Motor neuron (in vitro differentiated cells): Measurements from ENCODE around the gene GPER1. TPM values are rescaled to one million over a fixed set of nuclear protein-coding genes. Genes with fewer than 3 reads are reported as not detected.

Source experiments
- ATAC-seq, 8 experiments: fragments of 200-7000 bp; cut with Tn5 transposase; replicated peaks in 6 of 8; 2 replicates each; pipeline ENCODE4 v1.8.0; 2021; ENCODE audit warnings: mild to moderate bottlenecking in 8 of 8, moderate library complexity in 8 of 8
- H3K27ac ChIP-seq, 2 donors: fragments of 250-450 bp; sonication (Bioruptor Pico); 2 replicates each; pipeline ENCODE4 v1.9.0; 2021; ENCODE audit warnings: antibody characterized with exemption in 2 of 2, mild to moderate bottlenecking in 2 of 2, moderate library complexity in 1 of 2
- H3K4me1 ChIP-seq, 2 donors: fragments of 250-450 bp; sonication (Bioruptor Pico); replicated peaks in 1 of 2; 2 replicates each; pipeline ENCODE4 v1.6.1; 2021; ENCODE audit warnings: antibody characterized with exemption in 2 of 2, mild to moderate bottlenecking in 2 of 2, moderate library complexity in 1 of 2
- H3K4me3 ChIP-seq, 5 donors: fragments of 250-450 bp; sonication (Bioruptor Pico); 2 replicates each; pipeline ENCODE4 v1.9.0; 2021; ENCODE audit warnings: antibody characterized with exemption in 5 of 5, mild to moderate bottlenecking in 5 of 5, moderate library complexity in 4 of 5
- WGBS, 10 experiments: fragments of 450-650 bp; shearing (Covaris generic); methylation state at CpG; one replicate each; pipeline ENCODE4 v1.0.0; 2022; 5-methylcytosine and 5-hydroxymethylcytosine counted together
- in situ Hi-C, 9 experiments: fragments of 400-800 bp; cut with MboI; loops; one replicate each; pipeline ENCODE4 v1.15.0; 2021; ENCODE audit warnings: low sequenced_read_pairs in 9 of 9, low pct_unique_long_range_greater_than_20kb in 2 of 9; ENCODE audit not compliant: unreplicated experiment in 9 of 9
- total RNA-seq, 8 experiments: library from RNA; unstranded; fragments of 300-600 nt; gene quantifications; 2 replicates each; pipeline versions ENCODE4 v1.2.3 to v1.2.4, GENCODE V29; 2022

The GPER1 gene
- total RNA-seq, 8 experiments from 2014 or later = 0.43 to 3.6 (median 1.1) TPM

DNA sequence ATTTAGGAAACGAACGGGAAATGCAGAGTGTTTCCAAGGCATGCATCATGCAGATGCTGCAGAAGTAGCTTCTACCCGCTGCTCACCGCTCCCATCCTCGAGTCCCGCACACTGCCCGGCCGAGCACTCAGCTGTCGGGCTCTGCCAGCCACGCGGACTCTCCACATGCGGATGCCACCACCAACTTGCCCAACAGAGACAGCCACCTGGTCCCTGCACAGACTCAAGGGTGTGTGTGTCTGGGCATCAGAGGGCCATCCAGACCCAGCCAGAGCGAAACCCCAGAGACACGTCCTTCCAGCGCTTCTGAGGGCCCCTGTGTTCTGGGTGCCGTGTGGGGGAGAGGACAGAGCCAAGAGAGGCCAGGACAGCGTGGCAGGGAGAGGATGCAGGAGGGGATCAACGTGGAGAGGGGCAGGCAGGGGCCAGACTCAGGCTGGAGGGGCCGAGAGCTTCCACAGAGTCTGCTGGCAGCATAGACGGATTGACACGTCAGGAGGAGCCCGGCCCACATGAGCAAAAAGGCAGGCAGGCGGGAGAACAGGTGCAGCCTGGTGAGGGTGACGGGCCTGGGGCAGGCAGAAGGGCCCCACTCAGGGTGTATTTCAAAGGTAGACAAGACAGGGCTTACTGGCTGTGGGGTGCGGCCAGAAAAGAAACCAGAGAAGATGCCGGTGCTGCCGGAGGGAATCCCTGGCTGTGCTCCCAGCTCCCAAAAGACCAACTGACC lies 18.3 kb downstream of the GPER1 start:
- Histone ChIP-seq H3K27ac (no peak overlapping the region), H3K4me1 (peaks cover 20 to 26% of the 10 kb centered on the region in 2 donors), H3K4me3 (no peak overlapping the region)
- no peak for ATAC-seq
- in situ Hi-C loops = no loop called here
- WGBS, 10 experiments = 45 to 92% (median 64%) methylated on average over 1 to 10 of the region's 27 CpGs; no CpG with 5 or more reads in 4 of the 10 experiments

DNA sequence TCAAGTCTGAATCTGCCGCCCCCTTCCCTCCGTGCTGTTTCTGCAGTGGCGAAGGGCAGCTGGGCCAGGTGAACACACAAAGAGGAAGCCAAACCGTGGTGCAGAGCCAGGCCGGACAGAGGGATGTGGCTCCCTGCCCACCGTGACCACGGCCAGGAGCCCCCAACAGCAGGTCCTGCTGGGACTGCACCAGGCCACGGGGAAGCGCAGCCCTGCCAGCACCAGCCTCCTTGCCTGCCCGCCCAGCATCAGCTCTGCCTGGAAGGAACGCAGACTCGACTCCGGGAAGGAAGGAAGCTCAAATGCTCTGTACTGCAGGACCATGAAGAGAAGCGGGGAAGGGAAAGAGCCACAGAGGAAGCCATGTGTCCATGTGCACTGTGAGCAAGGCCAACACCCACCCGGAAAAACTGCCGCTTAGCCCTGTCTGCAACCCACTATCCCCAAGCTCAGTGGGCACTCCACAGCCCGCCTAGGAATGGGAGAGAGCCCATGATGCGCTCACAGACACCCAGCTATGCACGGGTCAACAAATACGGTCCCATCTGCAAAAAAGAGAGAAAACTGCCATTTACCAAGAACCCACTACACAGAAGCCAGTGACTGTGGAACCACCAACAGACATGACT lies 19.0 kb downstream of the GPER1 start:
- Histone ChIP-seq H3K27ac (no peak overlapping the region), H3K4me3 (no peak overlapping the region), H3K4me1 (peaks cover 14 to 21% of the 10 kb centered on the region in 2 donors)
- 70 to 100% (median 88%) methylated on average over 1 to 11 of the region's 20 CpGs; no CpG with 5 or more reads in 4 of the 10 experiments for WGBS, 10 experiments
- in situ Hi-C loops = no loop called here
- no peak for ATAC-seq

DNA sequence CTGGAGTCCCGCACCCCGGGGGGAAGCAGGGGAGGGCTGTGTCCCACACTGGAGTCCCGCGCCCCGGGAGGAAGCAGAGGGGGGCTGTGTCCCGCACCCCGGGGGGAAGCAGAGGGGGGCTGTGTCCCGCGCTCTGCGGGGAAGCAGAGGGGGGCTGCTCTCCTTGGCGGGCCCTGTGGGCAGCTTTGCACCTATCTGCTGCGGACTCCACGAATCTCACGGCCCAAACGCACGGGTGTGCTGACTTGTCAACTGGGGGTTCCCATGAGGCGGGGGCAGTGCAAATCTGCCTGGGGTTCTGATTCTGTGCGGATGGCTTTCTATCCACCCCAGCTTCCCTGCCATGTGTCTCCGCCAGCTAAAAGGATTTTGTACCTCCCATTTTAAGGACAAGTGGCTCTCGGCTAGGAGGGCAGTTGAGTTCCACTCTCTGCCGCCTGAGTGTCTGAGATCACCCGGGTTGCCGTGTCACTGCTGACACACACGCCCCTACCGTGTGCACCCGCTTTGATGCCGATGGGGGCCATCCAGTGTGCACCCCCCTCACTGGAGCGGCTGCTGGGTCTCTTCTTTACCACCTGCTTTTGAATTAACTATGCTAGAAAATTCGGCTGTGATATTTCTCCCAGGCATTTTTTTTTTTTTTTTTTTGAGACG lies 20.5 kb downstream of the GPER1 start:
- Histone ChIP-seq H3K4me1 (peaks cover 14 to 21% of the 10 kb centered on the region in 2 donors), H3K4me3 (no peak overlapping the region), H3K27ac (no peak overlapping the region)
- in situ Hi-C loops = no loop called here
- WGBS, 10 experiments = 50 to 100% (median 93%) methylated on average over 1 to 11 of the region's 30 CpGs; no CpG with 5 or more reads in 2 of the 10 experiments
- no peak for ATAC-seq

DNA sequence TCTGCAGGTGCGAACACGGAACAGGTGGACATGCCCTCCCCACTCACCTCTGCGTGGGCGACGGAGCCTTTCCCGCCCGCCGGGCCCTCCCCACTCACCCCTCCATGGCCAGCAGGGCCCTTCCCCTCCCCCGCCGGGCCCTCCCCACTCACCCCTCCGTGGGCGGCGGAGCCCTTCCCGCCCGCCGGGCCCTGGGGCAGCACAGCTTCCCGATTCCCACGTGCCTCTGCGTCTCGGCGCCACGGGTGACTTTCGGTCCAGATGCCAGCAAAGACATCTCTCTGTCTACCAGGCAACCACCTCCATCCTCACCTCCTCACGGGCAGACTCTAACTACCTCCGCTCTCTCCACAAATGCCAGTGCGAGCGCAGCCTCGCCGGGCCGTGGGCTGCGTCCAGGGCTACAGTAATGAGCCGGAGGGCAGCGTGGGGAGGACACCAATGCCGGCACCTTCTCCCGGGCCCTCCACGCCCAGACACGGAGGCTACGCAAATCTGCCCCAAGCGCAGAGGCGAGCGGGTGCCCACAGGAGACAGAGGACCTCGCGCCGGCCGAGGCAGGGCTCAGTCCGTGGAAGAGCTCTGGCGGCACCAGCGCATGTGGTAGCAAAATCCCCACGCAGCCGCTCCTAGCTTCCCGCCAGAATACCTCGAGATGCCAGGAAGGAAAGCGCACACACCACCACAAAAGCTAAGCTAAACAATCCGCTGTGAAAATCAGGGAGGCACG lies 21.8 kb downstream of the GPER1 start:
- H3K4me1 ChIP-seq = peaks cover 9 to 12% of the 10 kb centered on the region in 2 donors
- H3K4me3 ChIP-seq = no peak overlapping the region
- 70 to 100% (median 98%) methylated on average over 2 to 10 of the region's 55 CpGs; no CpG with 5 or more reads in 5 of the 10 experiments for WGBS, 10 experiments
- in situ Hi-C loops = no loop called here
- ATAC-seq = no peak
- H3K27ac ChIP-seq = no peak overlapping the region

DNA sequence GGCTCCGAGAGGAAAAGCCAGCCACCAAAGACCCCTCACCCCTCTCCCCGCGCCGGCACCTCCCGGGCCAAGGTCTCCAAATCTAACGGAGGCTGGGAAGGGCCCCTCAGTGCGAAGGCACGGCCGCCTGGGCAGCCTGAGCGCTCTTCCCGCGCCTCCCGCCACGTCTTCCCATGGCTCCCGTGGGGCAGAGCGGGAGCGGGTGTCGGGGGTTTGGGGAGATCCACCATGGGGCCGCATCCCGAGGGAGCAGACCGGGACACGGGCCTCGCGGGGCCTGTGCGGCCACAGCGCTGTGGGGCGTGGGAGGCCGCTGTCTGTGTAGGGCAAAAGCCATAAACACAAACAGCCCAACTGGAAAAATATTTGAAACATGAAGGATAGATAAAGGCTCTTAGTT lies 22.4 kb downstream of the GPER1 start:
- H3K4me3 ChIP-seq = no peak overlapping the region
- WGBS, 10 experiments = 87 to 100% (median 97%) methylated on average over 1 to 10 of the region's 28 CpGs; no CpG with 5 or more reads in 6 of the 10 experiments
- H3K27ac ChIP-seq = no peak overlapping the region
- in situ Hi-C loops = no loop called here
- peaks cover 2 to 6% of the 10 kb centered on the region in 2 donors for H3K4me1 ChIP-seq
- no peak for ATAC-seq

DNA sequence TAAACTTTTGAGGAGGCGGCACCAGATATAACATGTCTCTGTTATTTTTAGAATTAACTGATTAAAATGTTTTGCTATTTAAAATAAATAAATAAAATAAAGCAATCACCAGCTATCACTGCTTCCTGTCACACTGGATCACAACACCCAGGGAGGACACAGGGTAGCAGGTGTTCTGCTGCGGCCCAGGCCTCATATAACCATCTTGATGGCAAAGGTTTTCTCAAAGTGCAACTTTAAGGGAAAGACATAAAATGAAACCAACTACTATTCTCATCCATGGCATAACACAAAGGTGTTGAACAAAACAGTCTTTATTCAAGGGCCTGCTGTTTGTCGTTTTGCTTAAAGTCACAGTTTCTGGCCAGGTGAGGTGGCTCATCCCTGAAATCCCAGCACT lies 23.2 kb downstream of the GPER1 start:
- WGBS, 10 experiments = 50 to 100% (median 92%) methylated on average over 1 to 3 of the region's 3 CpGs; no CpG with 5 or more reads in 1 of the 10 experiments
- H3K4me3 ChIP-seq = no peak overlapping the region
- no peak overlapping the region for H3K27ac ChIP-seq
- no peaks in the 10 kb centered on the region for H3K4me1 ChIP-seq
- no peak for ATAC-seq
- in situ Hi-C loops = no loop called here

DNA sequence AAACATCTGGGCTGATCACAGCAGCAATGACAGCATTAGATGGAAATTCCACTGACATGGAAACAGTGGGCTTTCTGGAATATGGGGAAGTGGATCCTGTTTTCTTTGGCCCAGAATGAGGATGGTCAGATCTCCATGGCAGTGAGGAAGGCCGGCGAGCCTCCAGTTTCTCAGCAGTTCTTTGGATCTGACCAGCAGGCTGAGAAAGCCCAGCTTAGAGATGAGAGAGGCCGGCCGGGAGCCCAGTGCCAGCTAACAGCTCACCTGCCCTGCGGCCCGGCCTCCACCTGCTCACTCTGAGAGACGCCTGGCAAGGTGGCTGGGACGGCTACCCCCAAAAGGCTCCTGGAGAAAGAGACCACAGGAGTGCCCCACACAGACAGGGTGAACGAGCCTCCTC lies 24.2 kb downstream of the GPER1 start:
- no peak overlapping the region for H3K27ac ChIP-seq
- 60 to 100% (median 100%) methylated on average over 1 to 4 of the region's 9 CpGs; no CpG with 5 or more reads in 4 of the 10 experiments for WGBS, 10 experiments
- no peak overlapping the region for H3K4me3 ChIP-seq
- peak in 1 of 8 experiments; percentile 59 for ATAC-seq
- no peaks in the 10 kb centered on the region for H3K4me1 ChIP-seq
- in situ Hi-C loops = no loop called here

DNA sequence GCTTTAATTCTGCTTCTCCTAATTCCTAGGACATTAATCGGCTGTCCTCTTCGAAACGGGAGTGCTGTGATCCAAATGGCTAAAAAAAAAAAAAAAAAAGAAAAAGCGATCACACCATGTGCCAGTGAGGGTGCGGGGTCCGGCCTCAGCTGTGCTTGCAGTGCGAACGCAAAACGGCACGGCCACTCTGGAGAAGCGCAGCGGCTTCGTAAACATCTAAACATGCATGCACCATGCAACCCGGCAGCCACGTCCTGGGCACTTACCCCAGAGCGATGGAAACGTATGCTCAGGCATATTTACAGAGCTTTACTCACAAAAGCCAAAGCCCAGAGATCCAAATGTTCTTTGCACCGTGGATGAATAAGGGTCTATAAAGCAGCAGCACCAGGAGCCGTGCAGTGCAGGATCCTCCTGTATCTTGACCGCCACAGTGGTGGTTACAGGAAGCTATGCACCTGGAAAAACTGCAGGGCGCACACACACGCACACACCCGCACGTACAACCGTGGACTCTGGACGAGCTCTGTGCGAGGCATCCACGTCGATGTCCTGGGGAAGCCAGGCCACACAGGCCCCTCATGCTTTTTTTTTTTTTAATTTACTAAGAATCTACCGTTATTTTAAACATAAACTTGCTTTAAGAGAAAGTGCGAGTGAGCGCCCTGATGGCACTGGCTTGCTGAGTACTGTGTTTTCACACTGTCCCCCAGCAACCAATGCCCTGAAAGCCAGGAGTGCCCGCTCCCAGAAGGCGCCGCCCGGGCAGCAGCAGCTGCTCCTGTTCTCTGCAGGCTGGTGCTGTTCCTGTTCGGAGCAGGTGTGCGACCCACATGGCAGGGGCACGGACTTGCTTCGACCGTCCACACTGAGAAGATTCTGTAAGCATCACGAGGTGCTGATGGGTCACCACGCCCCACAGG lies 25.0 kb downstream of the GPER1 start:
- ATAC-seq = peak in 1 of 8 experiments; percentile 26
- no peak overlapping the region for H3K27ac ChIP-seq
- H3K4me3 ChIP-seq = no peak overlapping the region
- no peaks in the 10 kb centered on the region for H3K4me1 ChIP-seq
- in situ Hi-C loops = no loop called here
- WGBS, 10 experiments = 72 to 100% (median 93%) methylated on average over 1 to 29 of the region's 43 CpGs

DNA sequence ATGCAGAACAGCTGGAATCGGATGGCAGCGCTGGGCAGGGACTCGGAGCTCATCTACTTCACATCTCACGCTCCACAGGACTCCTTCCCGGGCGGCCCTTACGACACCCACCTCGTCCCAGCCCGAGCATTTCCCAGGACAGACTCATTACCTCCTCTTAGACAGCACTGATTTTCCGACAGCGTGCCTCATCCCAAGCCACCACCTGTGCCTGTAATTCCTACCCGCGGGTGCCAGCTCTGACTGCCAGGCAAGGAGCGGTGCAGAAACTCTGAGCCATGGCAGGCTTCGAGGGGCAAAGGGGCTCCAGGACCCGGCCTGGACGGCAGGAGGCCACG lies 25.6 kb downstream of the GPER1 start:
- 90 to 93% (median 92%) methylated on average over 2 to 18 of the region's 18 CpGs; no CpG with 5 or more reads in 7 of the 10 experiments for WGBS, 10 experiments
- H3K27ac ChIP-seq = no peak overlapping the region
- no peak overlapping the region for H3K4me3 ChIP-seq
- no peak for ATAC-seq
- H3K4me1 ChIP-seq = no peaks in the 10 kb centered on the region
- in situ Hi-C loops = no loop called here

DNA sequence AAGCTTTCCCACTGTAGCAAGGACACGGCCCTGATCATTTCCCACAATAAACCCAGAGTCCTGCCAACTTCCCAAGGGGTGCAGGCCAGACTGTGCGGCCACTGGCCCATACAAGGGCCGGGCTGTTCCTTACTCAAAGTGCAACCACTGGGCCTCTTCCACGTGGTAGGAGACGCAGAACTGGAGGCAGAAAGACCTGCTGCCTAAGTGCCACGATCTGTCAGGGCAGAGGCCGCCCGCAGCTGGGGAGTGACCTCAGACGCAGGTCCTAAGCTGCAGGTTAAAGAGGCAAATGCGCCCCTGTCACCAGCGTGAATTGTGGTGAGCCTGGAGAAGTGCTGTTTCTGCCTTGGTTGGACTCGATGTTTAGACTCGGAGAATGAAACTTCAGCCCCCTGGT lies 26.2 kb downstream of the GPER1 start:
- ATAC-seq = no peak
- Histone ChIP-seq H3K27ac (no peak overlapping the region), H3K4me1 (no peaks in the 10 kb centered on the region), H3K4me3 (no peak overlapping the region)
- in situ Hi-C loops = no loop called here
- 67 to 100% (median 89%) methylated on average over 1 to 7 of the region's 13 CpGs; no CpG with 5 or more reads in 5 of the 10 experiments for WGBS, 10 experiments

DNA sequence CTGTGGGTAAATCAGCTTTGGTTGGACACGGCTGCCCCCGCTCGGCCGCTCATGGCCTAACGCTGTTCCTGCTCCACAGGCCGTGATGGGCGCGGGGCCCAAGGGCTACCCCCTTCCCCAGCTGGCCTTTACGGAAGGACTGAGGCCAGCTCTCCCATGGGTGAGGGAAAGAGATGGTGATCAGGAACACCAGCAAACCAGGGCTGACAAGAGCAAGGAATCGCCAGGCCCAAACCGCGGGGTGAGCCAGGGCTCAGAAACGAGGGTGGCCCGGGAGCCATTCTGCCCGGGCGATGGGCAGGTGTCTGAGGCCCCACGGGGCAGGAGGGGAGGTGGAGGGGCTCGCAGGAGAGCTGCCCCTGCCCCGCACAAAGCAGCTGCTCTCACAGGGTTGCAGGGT lies 26.6 kb downstream of the GPER1 start:
- H3K4me1 ChIP-seq = no peaks in the 10 kb centered on the region
- in situ Hi-C loops = no loop called here
- ATAC-seq = no peak
- H3K27ac ChIP-seq = no peak overlapping the region
- H3K4me3 ChIP-seq = no peak overlapping the region
- WGBS, 10 experiments = 90 to 100% (median 100%) methylated on average over 1 to 9 of the region's 19 CpGs; no CpG with 5 or more reads in 3 of the 10 experiments
